ENCODE measurements around the gene A1BG. TPM values are rescaled to one million over a fixed set of nuclear protein-coding genes. Genes with fewer than 3 reads are reported as not detected.

A1BG gene
- total RNA-seq, 1 experiment from 2014 or later = 1.9 TPM

DNA sequence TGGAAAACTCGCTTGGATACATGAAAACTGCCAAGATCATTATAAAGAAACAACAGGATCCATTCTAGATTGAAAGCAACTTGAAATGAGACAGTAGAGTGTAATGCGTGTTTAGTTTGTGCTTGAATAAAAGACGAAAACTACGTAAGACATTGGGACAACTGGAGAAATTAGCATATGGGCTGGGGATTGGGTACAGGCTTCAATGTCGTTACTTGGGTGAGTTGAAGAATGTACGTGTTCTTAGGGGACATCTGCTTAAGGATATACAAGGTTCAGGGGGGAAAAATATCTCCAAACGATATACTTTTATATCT, 48.6 kb downstream of the A1BG start:
- Histone ChIP-seq H3K4me2 (ENCODE audit: low read length) (peak overlapping the region; percentile 80), H3K9me2 (replicated peaks; ENCODE audit: low read length) (no peaks in the 10 kb centered on the region), H3K9me3 (ENCODE audit: low read length) (no peaks in the 10 kb centered on the region), H3K4me1 (ENCODE audit: insufficient read depth, low read length) (peaks cover 8% of the 10 kb centered on the region), H3K4me3 (ENCODE audit: low read length) (peak overlapping the region; percentile 81), H3K79me2 (ENCODE audit: low read length) (peaks cover 28% of the 10 kb centered on the region), H3K27me3 (ENCODE audit: low read length) (no peaks in the 10 kb centered on the region), H3K36me3 (ENCODE audit: low read depth, low read length) (peaks cover 60% of the 10 kb centered on the region), H4K20me1 (ENCODE audit: low read length) (no peaks in the 10 kb centered on the region), H3F3A (ENCODE audit: low read length, unreplicated experiment) (no peaks in the 10 kb centered on the region), H2AFZ (ENCODE audit: low read length) (peak overlapping the region; percentile 84), H3K9ac (ENCODE audit: low read length) (0 out of 2 replicates have a peak overlapping the region, but pooled peaks have one; percentile 4), H3K27ac (ENCODE audit: low read length) (no peak overlapping the region; the same call in 1 of the 2 replicates)
- TF ChIP-seq EZH2 (IDR thresholded peaks at IDR 0.05; ENCODE audit: low read length, unreplicated experiment) (no peak), EZH2phosphoT487 (IDR thresholded peaks at IDR 0.05; ENCODE audit: borderline replicate concordance, low read length) (no peak), CTCF (conservative IDR thresholded peaks at IDR 0.05; ENCODE audit: low read depth, low read length) (no peak)
- ChIA-PET CTCF (no interaction called here), POLR2A (ENCODE audit: unreplicated experiment) (interaction anchor here (0.5 to 1.1 kb wide), 3 partner anchors 21 to 817 kb away, joined by 3 read pairs; partner anchors contain the start of genes ZNF324B and ZNF419)
- no TSS peak for BruUV-seq (replicated peaks)
- peak; percentile 23 for ATAC-seq
- intact Hi-C loops (cut with micrococcal nuclease) = loop anchor here (1.0 to 2.0 kb wide), 4 partner anchors 22 to 162 kb away; partner anchors contain the start of genes ZNF8, ZNF837 and ZSCAN22
- no peak for DNase-seq

DNA sequence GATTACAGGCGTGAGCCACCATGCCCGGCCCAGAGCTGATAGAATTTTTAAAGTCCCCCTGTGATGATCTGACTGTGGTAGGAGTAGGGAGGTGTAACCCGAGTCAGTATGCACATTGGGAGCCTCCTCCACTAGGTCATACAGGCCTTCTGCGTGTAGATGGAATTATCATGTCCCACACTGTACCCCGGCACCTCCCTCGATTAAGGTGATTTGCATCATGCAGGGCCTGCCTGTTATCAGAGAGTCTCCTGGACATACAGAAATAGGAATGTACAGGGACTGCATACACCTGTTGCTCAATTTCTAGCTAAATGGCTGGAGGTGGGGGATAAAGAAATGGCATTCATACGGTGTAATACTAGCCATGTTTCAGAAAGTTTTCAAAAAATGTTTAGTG, 49.0 kb downstream of the A1BG start:
- intact Hi-C loops (cut with micrococcal nuclease) = loop anchor here (2.0 kb wide), 2 partner anchors 25 to 77 kb away; partner anchors contain the start of genes ZNF8 and ZNF837
- no peak for ATAC-seq
- Histone ChIP-seq H3K4me1 (ENCODE audit: insufficient read depth, low read length) (peaks cover 8% of the 10 kb centered on the region), H3K9me2 (replicated peaks; ENCODE audit: low read length) (no peaks in the 10 kb centered on the region), H3K36me3 (ENCODE audit: low read depth, low read length) (peaks cover 57% of the 10 kb centered on the region), H2AFZ (ENCODE audit: low read length) (peak overlapping the region; percentile 84), H3F3A (ENCODE audit: low read length, unreplicated experiment) (no peaks in the 10 kb centered on the region), H3K4me3 (ENCODE audit: low read length) (peak overlapping the region; percentile 81; the same call in 1 of the 2 replicates), H4K20me1 (ENCODE audit: low read length) (no peaks in the 10 kb centered on the region), H3K9me3 (ENCODE audit: low read length) (no peaks in the 10 kb centered on the region), H3K4me2 (ENCODE audit: low read length) (peak overlapping the region; percentile 80), H3K9ac (ENCODE audit: low read length) (no peak overlapping the region), H3K27ac (ENCODE audit: low read length) (no peak overlapping the region), H3K27me3 (ENCODE audit: low read length) (no peaks in the 10 kb centered on the region), H3K79me2 (ENCODE audit: low read length) (peaks cover 28% of the 10 kb centered on the region)
- POLR2A ChIA-PET (ENCODE audit: unreplicated experiment) = no interaction called here
- BruUV-seq (replicated peaks) = no TSS peak
- TF ChIP-seq CTCF (conservative IDR thresholded peaks at IDR 0.05; ENCODE audit: low read depth, low read length) = no peak
- TF ChIP-seq EZH2phosphoT487 (IDR thresholded peaks at IDR 0.05; ENCODE audit: borderline replicate concordance, low read length) = no peak
- no peak for DNase-seq
- CTCF ChIA-PET = no interaction called here

DNA sequence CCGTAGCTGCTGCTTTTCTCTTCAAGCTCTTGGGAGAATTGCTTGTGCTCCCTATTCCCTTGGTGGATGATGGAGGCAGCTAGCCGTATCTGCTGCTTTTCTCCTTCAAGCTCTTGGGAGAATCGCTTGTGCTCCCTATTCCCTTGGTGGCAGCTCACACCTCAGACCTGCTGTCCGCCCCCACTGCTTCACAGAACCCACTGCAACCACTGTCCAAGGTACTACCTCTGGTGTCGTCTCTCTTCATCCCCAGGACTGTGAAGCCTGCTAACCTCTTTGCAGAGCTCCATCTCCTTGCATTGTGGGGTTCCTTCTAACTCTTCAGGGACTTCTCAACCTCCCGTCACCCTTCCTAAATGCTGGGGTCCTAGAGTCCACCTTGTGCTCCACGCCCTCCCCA, 52.7 kb downstream of the A1BG start:
- H3K27me3 ChIP-seq (ENCODE audit: low read length) = no peaks in the 10 kb centered on the region
- no peak overlapping the region for H3K4me2 ChIP-seq (ENCODE audit: low read length)
- peaks cover 3% of the 10 kb centered on the region for H3K9me3 ChIP-seq (ENCODE audit: low read length)
- no peak overlapping the region for H3K27ac ChIP-seq (ENCODE audit: low read length)
- intact Hi-C loops (cut with micrococcal nuclease) = no loop called here
- TF ChIP-seq EZH2phosphoT487 (IDR thresholded peaks at IDR 0.05; ENCODE audit: borderline replicate concordance, low read length) (no peak), EZH2 (IDR thresholded peaks at IDR 0.05; ENCODE audit: low read length, unreplicated experiment) (no peak), CTCF (conservative IDR thresholded peaks at IDR 0.05; ENCODE audit: low read depth, low read length) (no peak)
- no peaks in the 10 kb centered on the region for H3K9me2 ChIP-seq (replicated peaks; ENCODE audit: low read length)
- no peak for ATAC-seq
- H4K20me1 ChIP-seq (ENCODE audit: low read length) = no peaks in the 10 kb centered on the region
- H2AFZ ChIP-seq (ENCODE audit: low read length) = no peak overlapping the region
- ChIA-PET CTCF (no interaction called here), POLR2A (ENCODE audit: unreplicated experiment) (no interaction called here)
- peaks cover 5% of the 10 kb centered on the region for H3K4me1 ChIP-seq (ENCODE audit: insufficient read depth, low read length)
- no peak for DNase-seq
- no peak overlapping the region for H3K9ac ChIP-seq (ENCODE audit: low read length)
- H3K4me3 ChIP-seq (ENCODE audit: low read length) = no peak overlapping the region
- H3F3A ChIP-seq (ENCODE audit: low read length, unreplicated experiment) = no peaks in the 10 kb centered on the region
- H3K79me2 ChIP-seq (ENCODE audit: low read length) = peaks cover 3% of the 10 kb centered on the region
- BruUV-seq (replicated peaks) = no TSS peak
- H3K36me3 ChIP-seq (ENCODE audit: low read depth, low read length) = peaks cover 55% of the 10 kb centered on the region

Measured in PC-3 (cell line).